ENCODE data around the gene NCAPH2. TPM values are rescaled to one million over a fixed set of nuclear protein-coding genes. Genes with fewer than 3 reads are reported as not detected.

Gene NCAPH2
- total and polyA plus RNA-seq, 2 of the 13 experiments (the other 11 are each of a cell fraction or from before 2014, with no cell fraction given): 28.1 to 64.4 TPM

DNA sequence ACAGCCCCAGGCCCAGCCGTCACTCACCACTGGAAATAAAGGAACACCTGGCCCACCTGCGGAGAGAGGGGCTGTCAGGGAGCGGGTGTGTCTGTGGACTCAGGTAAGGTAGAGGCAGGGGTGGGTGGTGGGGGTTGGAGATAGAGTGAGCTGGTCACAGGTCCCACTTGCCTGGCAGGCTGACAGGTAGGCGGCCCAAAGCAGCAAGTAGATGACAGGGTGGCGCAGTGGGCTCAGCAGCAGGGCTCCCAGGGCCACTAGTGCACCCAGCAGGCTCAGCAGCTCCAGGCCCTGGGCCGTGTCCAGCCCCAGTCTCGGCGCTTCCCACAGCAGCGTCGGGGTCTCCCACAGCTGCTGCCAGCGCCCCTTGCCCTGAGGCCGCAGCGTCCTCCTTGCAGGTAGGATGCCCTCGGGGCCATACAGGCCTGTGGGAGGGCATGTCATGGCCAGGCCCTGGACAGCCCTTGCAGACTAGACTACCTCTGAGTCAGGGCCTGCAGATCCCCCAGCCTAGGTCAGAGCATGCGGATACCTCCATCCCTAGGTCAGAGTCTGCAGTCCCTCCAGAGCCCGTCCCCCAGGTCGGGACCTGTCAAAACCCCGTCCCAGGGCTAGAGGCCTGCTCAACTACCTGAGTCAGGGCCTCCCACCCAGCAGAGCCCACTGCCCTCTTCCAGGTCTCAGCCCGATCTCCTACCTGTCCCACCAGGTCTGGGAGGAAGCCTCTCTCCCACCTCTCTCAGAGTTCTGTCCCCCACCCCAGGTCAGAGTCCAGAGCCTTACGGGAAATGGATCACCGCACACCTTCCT lies 1.2 kb upstream of the NCAPH2 start (continued):
- TF ChIP-seq, protein P1, sequence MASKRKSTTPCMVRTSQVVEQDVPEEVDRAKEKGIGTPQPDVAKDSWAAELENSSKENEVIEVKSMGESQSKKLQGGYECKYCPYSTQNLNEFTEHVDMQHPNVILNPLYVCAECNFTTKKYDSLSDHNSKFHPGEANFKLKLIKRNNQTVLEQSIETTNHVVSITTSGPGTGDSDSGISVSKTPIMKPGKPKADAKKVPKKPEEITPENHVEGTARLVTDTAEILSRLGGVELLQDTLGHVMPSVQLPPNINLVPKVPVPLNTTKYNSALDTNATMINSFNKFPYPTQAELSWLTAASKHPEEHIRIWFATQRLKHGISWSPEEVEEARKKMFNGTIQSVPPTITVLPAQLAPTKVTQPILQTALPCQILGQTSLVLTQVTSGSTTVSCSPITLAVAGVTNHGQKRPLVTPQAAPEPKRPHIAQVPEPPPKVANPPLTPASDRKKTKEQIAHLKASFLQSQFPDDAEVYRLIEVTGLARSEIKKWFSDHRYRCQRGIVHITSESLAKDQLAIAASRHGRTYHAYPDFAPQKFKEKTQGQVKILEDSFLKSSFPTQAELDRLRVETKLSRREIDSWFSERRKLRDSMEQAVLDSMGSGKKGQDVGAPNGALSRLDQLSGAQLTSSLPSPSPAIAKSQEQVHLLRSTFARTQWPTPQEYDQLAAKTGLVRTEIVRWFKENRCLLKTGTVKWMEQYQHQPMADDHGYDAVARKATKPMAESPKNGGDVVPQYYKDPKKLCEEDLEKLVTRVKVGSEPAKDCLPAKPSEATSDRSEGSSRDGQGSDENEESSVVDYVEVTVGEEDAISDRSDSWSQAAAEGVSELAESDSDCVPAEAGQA (IDR thresholded peaks at IDR 0.05; ENCODE audit: low read depth): no peak
- TF ChIP-seq, protein P1 (CRISPR knock-in tag; IDR thresholded peaks at IDR 0.05; ENCODE audit: borderline replicate concordance): no peak
- TF ChIP-seq FOXA3 (CRISPR knock-in tag; IDR thresholded peaks at IDR 0.05) (no peak), MEIS1 (CRISPR knock-in tag; IDR thresholded peaks at IDR 0.05; ENCODE audit: borderline replicate concordance) (no peak), DMAP1 (CRISPR knock-in tag; IDR thresholded peaks at IDR 0.05) (peak; percentile 35; the same call in 1 of the 2 replicates), PLRG1 (conservative IDR thresholded peaks at IDR 0.05) (no peak), ZNF563 (CRISPR knock-in tag; IDR thresholded peaks at IDR 0.05) (0 out of 2 replicates have a peak, but pooled peaks have one; percentile 42), PHB2 (IDR thresholded peaks at IDR 0.05; ENCODE audit: partially characterized antibody) (no peak), NFRKB (IDR thresholded peaks at IDR 0.05) (no peak), TOPORS (CRISPR knock-in tag; IDR thresholded peaks at IDR 0.05) (no peak)
- TF ChIP-seq, protein P2, sequence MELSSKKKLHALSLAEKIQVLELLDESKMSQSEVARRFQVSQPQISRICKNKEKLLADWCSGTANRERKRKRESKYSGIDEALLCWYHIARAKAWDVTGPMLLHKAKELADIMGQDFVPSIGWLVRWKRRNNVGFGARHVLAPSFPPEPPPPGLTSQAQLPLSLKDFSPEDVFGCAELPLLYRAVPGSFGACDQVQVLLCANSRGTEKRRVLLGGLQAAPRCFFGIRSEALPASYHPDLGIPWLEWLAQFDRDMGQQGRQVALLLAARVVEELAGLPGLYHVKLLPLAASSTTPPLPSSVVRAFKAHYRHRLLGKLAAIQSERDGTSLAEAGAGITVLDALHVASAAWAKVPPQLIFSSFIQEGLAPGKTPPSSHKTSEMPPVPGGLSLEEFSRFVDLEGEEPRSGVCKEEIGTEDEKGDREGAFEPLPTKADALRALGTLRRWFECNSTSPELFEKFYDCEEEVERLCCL (CRISPR knock-in tag; IDR thresholded peaks at IDR 0.05; ENCODE audit: borderline replicate concordance): peak; percentile 66; the same call in 1 of the 2 replicates
- TF ChIP-seq, protein P3, sequence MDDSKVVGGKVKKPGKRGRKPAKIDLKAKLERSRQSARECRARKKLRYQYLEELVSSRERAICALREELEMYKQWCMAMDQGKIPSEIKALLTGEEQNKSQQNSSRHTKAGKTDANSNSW (CRISPR knock-in tag; IDR thresholded peaks at IDR 0.05; ENCODE audit: borderline replicate concordance): no peak
- TF ChIP-seq, protein P4, sequence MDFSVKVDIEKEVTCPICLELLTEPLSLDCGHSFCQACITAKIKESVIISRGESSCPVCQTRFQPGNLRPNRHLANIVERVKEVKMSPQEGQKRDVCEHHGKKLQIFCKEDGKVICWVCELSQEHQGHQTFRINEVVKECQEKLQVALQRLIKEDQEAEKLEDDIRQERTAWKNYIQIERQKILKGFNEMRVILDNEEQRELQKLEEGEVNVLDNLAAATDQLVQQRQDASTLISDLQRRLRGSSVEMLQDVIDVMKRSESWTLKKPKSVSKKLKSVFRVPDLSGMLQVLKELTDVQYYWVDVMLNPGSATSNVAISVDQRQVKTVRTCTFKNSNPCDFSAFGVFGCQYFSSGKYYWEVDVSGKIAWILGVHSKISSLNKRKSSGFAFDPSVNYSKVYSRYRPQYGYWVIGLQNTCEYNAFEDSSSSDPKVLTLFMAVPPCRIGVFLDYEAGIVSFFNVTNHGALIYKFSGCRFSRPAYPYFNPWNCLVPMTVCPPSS (IDR thresholded peaks at IDR 0.05): no peak
- TF ChIP-seq, protein P5, sequence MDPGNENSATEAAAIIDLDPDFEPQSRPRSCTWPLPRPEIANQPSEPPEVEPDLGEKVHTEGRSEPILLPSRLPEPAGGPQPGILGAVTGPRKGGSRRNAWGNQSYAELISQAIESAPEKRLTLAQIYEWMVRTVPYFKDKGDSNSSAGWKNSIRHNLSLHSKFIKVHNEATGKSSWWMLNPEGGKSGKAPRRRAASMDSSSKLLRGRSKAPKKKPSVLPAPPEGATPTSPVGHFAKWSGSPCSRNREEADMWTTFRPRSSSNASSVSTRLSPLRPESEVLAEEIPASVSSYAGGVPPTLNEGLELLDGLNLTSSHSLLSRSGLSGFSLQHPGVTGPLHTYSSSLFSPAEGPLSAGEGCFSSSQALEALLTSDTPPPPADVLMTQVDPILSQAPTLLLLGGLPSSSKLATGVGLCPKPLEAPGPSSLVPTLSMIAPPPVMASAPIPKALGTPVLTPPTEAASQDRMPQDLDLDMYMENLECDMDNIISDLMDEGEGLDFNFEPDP (CRISPR knock-in tag; conservative IDR thresholded peaks at IDR 0.05): no peak
- TF ChIP-seq, protein P6, sequence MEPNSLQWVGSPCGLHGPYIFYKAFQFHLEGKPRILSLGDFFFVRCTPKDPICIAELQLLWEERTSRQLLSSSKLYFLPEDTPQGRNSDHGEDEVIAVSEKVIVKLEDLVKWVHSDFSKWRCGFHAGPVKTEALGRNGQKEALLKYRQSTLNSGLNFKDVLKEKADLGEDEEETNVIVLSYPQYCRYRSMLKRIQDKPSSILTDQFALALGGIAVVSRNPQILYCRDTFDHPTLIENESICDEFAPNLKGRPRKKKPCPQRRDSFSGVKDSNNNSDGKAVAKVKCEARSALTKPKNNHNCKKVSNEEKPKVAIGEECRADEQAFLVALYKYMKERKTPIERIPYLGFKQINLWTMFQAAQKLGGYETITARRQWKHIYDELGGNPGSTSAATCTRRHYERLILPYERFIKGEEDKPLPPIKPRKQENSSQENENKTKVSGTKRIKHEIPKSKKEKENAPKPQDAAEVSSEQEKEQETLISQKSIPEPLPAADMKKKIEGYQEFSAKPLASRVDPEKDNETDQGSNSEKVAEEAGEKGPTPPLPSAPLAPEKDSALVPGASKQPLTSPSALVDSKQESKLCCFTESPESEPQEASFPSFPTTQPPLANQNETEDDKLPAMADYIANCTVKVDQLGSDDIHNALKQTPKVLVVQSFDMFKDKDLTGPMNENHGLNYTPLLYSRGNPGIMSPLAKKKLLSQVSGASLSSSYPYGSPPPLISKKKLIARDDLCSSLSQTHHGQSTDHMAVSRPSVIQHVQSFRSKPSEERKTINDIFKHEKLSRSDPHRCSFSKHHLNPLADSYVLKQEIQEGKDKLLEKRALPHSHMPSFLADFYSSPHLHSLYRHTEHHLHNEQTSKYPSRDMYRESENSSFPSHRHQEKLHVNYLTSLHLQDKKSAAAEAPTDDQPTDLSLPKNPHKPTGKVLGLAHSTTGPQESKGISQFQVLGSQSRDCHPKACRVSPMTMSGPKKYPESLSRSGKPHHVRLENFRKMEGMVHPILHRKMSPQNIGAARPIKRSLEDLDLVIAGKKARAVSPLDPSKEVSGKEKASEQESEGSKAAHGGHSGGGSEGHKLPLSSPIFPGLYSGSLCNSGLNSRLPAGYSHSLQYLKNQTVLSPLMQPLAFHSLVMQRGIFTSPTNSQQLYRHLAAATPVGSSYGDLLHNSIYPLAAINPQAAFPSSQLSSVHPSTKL (CRISPR knock-in tag; IDR thresholded peaks at IDR 0.05): no peak

Data from HepG2 (cell line).